ENCODE measurements around the gene PTTG2. TPM values are rescaled to one million over a fixed set of nuclear protein-coding genes. Genes with fewer than 3 reads are reported as not detected.

Gene PTTG2
- polyA plus RNA-seq, 3 donors from 2014 or later = not detected

DNA sequence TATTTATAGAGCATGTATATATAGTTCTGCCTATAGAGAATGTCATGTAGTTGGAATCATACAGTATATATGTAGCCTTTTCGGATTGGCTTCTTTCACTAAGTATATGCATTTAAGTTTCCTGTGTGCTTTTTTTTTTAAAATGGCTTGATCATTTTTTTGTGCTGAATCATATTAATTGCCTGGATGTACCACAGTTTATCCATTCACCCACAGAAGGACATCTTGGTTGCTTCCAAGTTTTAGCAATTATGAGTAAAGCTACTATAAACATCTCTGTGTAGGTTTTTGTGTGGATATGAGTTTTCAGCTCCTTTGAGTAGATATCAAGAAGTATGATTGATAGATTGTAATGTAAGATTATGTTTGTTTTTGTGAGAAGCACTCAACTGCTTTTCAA is 23.8 kb downstream of the PTTG2 start:
- no peak overlapping the region for H3K27ac Mint-ChIP-seq
- H3K4me1 Mint-ChIP-seq = peaks cover 22 to 46% of the 10 kb centered on the region in 2 donors
- H3K4me3 Mint-ChIP-seq = no peak overlapping the region

GRCh38 chr4:37985730-37986275 is 25.6 kb downstream of the PTTG2 start:
- H3K27me3 Mint-ChIP-seq (ENCODE audit: low read depth in 3 of 3) = no peaks in the 10 kb centered on the region
- H3K27ac Mint-ChIP-seq = no peak overlapping the region
- H3K9me3 Mint-ChIP-seq = no peaks in the 10 kb centered on the region
- no peak for DNase-seq
- H3K36me3 Mint-ChIP-seq = peaks cover 0 to 5% (median 0%) of the 10 kb centered on the region in 3 donors
- no peak overlapping the region for H3K4me3 Mint-ChIP-seq
- peaks cover 17 to 32% of the 10 kb centered on the region in 2 donors for H3K4me1 Mint-ChIP-seq

More for the DNA sequence above, 23.8 kb downstream of the PTTG2 start:
- no peak for DNase-seq
- no peaks in the 10 kb centered on the region for H3K9me3 Mint-ChIP-seq
- no peaks in the 10 kb centered on the region for H3K27me3 Mint-ChIP-seq (ENCODE audit: low read depth in 3 of 3)
- H3K36me3 Mint-ChIP-seq = peaks cover 0 to 5% (median 0%) of the 10 kb centered on the region in 3 donors

DNA sequence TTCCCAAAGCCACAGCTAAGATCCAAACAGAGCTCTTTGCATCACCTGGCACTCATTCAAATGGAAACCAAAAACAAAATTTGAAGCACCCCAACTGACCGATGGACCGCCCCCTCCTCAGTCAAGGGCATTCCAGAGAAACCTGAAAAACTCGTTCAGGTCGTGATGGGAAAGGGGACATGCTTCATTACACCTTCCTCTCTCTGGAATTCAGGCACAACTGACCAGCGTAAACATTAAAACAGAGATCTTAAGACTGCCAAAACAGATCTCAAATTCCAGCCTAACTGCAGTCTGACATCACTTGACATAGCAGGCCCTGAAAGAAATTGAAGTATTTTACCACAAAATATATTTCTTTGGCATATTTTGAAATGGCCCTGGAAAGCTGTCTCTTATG is 28.5 kb downstream of the PTTG2 start:
- Mint-ChIP-seq H3K9me3 (no peaks in the 10 kb centered on the region), H3K27me3 (ENCODE audit: low read depth in 3 of 3) (no peaks in the 10 kb centered on the region), H3K4me1 (peaks cover 0 to 18% of the 10 kb centered on the region in 2 donors), H3K36me3 (peaks cover 0 to 5% (median 0%) of the 10 kb centered on the region in 3 donors), H3K4me3 (no peak overlapping the region), H3K27ac (no peak overlapping the region)
- DNase-seq = no peak

DNA sequence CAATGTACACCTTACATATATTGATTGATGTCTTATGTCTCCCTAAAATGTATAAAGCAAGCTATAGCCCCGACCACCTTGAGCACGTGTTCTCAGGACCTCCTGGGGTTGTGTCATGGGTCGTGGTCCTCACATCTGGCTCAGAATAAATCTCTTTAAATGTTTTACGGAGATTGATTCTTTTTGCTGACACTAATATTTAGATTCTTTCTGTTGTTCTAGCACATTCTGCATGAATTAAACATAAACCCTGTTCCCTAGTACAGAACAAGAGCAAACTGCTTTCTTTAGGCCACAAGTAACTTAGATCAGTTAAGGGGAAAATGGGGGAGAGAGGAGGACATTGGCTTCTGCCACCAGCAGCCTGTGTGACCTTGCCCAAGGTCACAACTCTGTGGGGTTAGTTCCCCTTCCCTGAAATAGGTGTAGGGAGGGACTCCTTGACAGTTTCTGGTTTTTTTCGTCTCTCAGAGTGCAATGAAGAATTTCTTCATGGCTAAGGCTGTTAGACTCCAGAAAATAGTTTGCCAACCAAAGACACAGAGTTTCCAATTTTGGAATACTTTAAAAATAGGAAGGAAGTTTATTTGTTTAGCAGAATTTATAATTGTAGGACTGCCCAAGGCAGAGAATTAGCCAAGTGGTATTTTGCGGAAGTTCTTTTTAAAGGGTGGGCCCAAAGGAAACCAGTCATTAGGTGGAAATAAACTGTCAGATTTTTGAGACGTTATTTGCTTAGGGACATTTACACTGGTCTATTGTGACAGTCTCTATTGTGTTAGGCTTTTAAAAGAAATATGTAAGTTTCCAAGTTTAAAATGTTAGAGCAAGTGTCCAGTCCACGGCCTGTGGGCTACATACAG is 29.4 kb downstream of the PTTG2 start:
- no peaks in the 10 kb centered on the region for H3K27me3 Mint-ChIP-seq (ENCODE audit: low read depth in 3 of 3)
- peaks cover 5 to 27% of the 10 kb centered on the region in 2 donors for H3K4me1 Mint-ChIP-seq
- no peaks in the 10 kb centered on the region for H3K9me3 Mint-ChIP-seq
- no peak overlapping the region for H3K4me3 Mint-ChIP-seq
- DNase-seq = no peak
- peaks cover 0 to 5% (median 0%) of the 10 kb centered on the region in 3 donors for H3K36me3 Mint-ChIP-seq
- peak overlapping the region in 2 of 6 donors; percentile 11 to 15 for H3K27ac Mint-ChIP-seq

DNA sequence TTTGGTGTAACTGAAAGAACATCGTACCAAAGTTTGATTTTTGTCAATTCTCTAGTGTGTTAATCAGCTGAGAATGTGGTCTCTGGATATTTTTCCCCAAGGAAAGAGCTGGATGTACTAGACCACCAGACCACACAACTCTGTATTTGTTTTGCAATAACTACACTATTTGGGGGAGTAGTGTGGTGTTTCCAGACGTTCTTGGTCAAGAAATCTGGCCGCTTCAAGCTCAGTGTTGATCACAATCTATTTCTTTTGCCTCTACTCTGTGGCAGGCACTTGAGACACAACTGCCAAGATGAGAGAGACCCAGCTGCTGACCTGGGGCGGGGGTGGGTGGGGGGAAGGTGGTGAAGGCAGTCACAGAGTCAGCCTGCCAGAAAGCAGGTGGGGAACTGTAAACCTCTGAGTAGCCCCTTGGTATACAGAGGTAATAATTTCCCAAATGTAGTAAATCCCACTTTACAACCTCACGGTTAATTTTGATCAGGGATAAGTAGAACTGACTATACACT is 30.6 kb downstream of the PTTG2 start:
- Mint-ChIP-seq H3K36me3 (peaks cover 0 to 5% (median 0%) of the 10 kb centered on the region in 3 donors), H3K4me3 (no peak overlapping the region)
- no peak for DNase-seq

DNA sequence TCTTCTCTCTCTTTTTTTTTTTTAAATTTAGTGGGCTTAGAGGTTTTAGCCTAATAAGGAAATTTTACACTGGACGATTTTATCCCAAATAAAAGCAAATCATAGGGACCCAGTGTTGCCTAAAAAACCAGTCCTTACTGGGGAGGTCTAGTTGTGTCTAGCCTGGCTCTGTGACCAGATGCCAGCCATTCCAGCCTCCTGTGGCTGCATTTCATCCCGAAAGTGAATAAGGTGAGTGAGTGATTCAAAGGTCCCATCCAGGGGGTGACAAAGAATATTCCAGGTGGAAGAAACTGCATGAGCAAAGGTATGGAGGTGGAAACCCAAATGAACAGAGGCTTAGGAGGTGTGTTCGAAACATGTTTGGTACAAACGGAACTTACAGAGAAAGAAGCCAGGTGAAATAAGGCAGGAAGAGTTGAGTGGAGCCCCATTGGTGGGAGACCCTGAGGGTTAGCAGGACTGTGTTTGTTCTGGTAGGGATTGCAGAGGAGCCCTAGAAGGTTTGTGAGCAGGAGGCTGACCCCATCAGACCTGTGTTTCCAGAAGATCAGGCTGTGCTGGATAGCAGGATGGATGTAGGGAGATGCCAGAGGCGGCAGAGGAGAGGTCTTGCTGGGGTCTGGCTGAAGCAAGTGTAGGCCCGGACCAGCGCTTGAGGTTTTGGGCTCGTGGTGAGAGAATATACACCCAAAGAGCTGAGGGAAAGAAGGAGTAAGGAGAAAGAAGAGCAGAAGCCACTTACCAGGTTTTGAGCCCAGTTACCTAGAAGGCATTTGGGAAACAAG is 31.6 kb downstream of the PTTG2 start:
- DNase-seq = no peak
- H3K4me3 Mint-ChIP-seq = no peak overlapping the region
- H3K36me3 Mint-ChIP-seq = peaks cover 0 to 5% (median 0%) of the 10 kb centered on the region in 3 donors
- peak overlapping the region in 3 of 6 donors; percentile 22 to 59 (median 49) for H3K27ac Mint-ChIP-seq
- H3K9me3 Mint-ChIP-seq = no peaks in the 10 kb centered on the region
- H3K4me1 Mint-ChIP-seq = peaks cover 17 to 34% of the 10 kb centered on the region in 2 donors
- no peaks in the 10 kb centered on the region for H3K27me3 Mint-ChIP-seq (ENCODE audit: low read depth in 3 of 3)

More for the DNA sequence above, 30.6 kb downstream of the PTTG2 start:
- Mint-ChIP-seq H3K27me3 (ENCODE audit: low read depth in 3 of 3) (no peaks in the 10 kb centered on the region), H3K4me1 (peaks cover 16 to 34% of the 10 kb centered on the region in 2 donors), H3K27ac (no peak overlapping the region), H3K9me3 (no peaks in the 10 kb centered on the region)

DNA sequence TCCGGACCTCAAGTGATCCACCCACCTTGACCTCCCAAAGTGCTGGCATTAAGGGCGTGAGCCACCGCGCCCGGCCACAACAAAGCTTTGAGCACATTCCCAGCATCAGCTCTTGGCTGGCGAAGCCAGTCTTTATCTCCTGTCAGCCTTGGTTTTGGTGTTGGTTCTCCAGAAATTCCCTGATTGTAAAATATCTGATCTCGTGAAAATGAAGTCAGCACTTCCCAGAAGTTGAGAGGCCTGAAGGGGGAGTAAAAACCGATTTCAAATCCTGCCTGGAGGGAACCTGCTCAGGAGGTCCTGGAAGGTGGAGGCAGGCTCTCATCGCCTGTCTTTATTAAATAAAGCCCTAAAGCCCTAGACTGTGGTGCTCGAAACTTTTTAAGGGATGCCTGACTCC is 33.6 kb downstream of the PTTG2 start:
- H3K27ac Mint-ChIP-seq = peak overlapping the region in 1 of 6 donors; percentile 82
- DNase-seq = no peak
- no peaks in the 10 kb centered on the region for H3K27me3 Mint-ChIP-seq (ENCODE audit: low read depth in 3 of 3)
- H3K9me3 Mint-ChIP-seq = no peaks in the 10 kb centered on the region
- peaks cover 0 to 4% (median 0%) of the 10 kb centered on the region in 3 donors for H3K36me3 Mint-ChIP-seq
- no peak overlapping the region for H3K4me3 Mint-ChIP-seq
- H3K4me1 Mint-ChIP-seq = peaks cover 30 to 53% of the 10 kb centered on the region in 2 donors

DNA sequence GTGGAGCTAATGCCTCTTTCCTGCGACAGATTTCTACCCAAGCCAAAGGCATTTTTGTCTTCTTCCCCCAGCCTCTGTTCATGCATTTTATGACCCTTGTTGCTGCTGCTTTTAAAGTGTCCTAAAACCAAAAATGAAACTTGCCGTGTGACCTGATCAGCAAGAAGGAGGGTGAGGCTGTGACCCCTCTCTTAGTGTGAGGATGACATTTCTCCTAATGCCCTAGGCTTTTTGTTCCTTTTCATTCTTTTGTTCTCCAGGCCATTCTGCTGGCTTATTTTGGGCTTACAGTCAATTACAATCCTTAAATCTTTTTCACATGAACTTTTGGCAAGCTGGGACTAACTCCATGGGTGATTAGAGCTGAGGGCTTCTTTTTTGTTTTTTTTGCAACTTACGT is 34.4 kb downstream of the PTTG2 start:
- Mint-ChIP-seq H3K27ac (peak overlapping the region; percentile 19 to 87 (median 53)), H3K4me1 (peaks cover 37 to 60% of the 10 kb centered on the region in 2 donors), H3K36me3 (peaks cover 0 to 4% (median 0%) of the 10 kb centered on the region in 3 donors), H3K4me3 (peak overlapping the region in 3 of 5 donors; percentile 34 to 52 (median 40)), H3K9me3 (no peaks in the 10 kb centered on the region), H3K27me3 (ENCODE audit: low read depth in 3 of 3) (no peaks in the 10 kb centered on the region)
- DNase-seq = peak in 1 of 3 donors; percentile 20

- H3K4me3 Mint-ChIP-seq = no peak overlapping the region
- no peaks in the 10 kb centered on the region for H3K9me3 Mint-ChIP-seq
- no peak for DNase-seq
- H3K27me3 Mint-ChIP-seq (ENCODE audit: low read depth in 3 of 3) = no peaks in the 10 kb centered on the region
- peaks cover 42 to 65% of the 10 kb centered on the region in 2 donors for H3K4me1 Mint-ChIP-seq
- H3K36me3 Mint-ChIP-seq = peaks cover 0 to 4% (median 0%) of the 10 kb centered on the region in 3 donors
- H3K27ac Mint-ChIP-seq = peak overlapping the region in 3 of 6 donors; percentile 22 to 67 (median 53)
Observed at GRCh38 chr4:37995299-37995821, 35.2 kb downstream of the PTTG2 start.

DNA sequence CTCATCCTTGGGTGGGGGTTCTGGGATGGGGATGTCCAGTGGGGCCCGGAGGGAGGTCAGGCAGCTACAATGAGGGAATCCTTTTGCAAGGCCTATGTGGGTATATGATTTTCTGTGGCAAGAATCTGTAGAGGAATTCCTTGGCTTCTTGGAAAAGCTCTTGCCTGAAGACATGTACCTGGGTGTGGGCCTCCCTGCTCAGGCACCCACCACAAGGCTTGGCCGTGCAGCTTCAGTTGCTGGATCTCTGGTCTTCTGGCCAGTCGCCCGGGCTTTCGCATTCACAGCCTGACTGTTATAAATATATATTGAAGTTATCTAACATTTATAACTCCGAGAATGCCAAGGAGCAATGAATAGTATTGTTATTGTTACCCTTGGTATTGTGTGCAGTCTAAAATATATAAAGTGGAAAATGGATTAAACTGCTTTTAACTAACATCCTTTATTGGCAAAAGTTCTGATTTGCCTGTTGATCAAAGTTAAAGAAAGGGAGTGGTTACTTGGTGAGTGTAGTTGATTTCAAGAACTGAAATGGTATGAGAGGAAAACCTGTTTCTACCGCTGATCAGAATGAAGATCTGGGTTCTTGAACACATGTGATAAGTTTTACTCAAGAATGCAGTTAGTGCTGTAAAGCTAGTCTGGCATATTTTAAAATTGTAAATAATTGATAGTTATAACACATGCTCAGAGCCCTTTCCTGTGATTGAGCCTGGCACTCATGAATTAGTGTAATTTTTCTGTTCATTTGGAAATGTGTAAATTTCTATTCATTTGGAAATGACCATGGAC is 36.0 kb downstream of the PTTG2 start:
- H3K4me3 Mint-ChIP-seq = no peak overlapping the region
- peaks cover 0 to 4% (median 0%) of the 10 kb centered on the region in 3 donors for H3K36me3 Mint-ChIP-seq
- H3K4me1 Mint-ChIP-seq = peaks cover 42 to 65% of the 10 kb centered on the region in 2 donors
- peak overlapping the region in 1 of 6 donors; percentile 62 for H3K27ac Mint-ChIP-seq
- DNase-seq = no peak
- H3K27me3 Mint-ChIP-seq (ENCODE audit: low read depth in 3 of 3) = no peaks in the 10 kb centered on the region
- H3K9me3 Mint-ChIP-seq = no peaks in the 10 kb centered on the region

DNA sequence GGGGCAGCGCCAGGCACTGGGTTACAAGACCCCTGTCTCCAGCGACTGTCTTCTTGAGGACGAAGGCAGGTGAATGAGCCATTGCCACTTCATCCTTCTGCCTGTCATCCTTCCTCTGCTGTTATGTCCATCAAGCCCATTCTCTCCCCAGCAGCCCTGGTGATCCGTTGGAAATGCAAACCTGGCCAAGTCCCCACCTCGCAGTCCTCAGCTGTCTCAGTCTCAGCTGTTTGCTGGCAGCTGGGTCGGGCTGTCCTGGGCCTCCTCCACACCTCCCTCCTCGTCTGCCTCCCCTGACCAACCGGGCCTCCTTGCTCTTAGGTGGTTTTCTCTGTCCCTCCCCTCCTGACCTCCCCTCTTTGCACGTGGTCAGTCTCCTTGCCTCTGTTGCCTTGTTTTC is 38.0 kb downstream of the PTTG2 start:
- Mint-ChIP-seq H3K36me3 (peaks cover 0 to 8% (median 0%) of the 10 kb centered on the region in 3 donors), H3K27me3 (ENCODE audit: low read depth in 3 of 3) (no peaks in the 10 kb centered on the region), H3K9me3 (no peaks in the 10 kb centered on the region), H3K4me3 (peak overlapping the region in 1 of 5 donors; percentile 2), H3K4me1 (peaks cover 56 to 71% of the 10 kb centered on the region in 2 donors), H3K27ac (peak overlapping the region in 5 of 6 donors; percentile 24 to 85 (median 62))
- no peak for DNase-seq

GRCh38 chr4:37999000-37999716 is 39.0 kb downstream of the PTTG2 start:
- Mint-ChIP-seq H3K36me3 (peaks cover 0 to 8% (median 0%) of the 10 kb centered on the region in 3 donors), H3K27me3 (ENCODE audit: low read depth in 3 of 3) (no peaks in the 10 kb centered on the region), H3K27ac (peak overlapping the region; percentile 42 to 88 (median 64)), H3K4me3 (peak overlapping the region in 4 of 5 donors; percentile 43 to 72 (median 56)), H3K9me3 (no peaks in the 10 kb centered on the region), H3K4me1 (peaks cover 63 to 75% of the 10 kb centered on the region in 2 donors)
- peak in 1 of 3 donors; percentile 14 for DNase-seq
